OCI-LY3 (cell line): Measurements from ENCODE around the gene CIAPIN1.

Source experiments
- H2AFZ ChIP-seq: fragments of 200-600, 300-600 bp; shearing (Covaris generic); 2 replicates; pipeline ENCODE4 v1.6.0; 2014; ENCODE audit warnings: antibody characterized with exemption, low read depth, low read length
- H3K27ac ChIP-seq: fragments of 200-600, 300-600 bp; sonication (generic); 2 replicates; pipeline ENCODE4 v1.5.1; 2014; ENCODE audit warnings: mild to moderate bottlenecking, low read length, moderate library complexity, mixed read lengths
- H3K27me3 ChIP-seq: fragments of 200-600, 300-600 bp; sonication (generic); 2 replicates; pipeline ENCODE4 v1.6.1; 2014; ENCODE audit warnings: low read depth, low read length, mixed read lengths
- H3K36me3 ChIP-seq: fragments of 200-600, 300-600 bp; sonication (generic); replicated peaks from 2 replicates; pipeline ENCODE3; 2014; ENCODE audit warnings: low read depth, low read length, mixed read lengths
- H3K4me1 ChIP-seq: fragments of 300-600, 200-600 bp; sonication (generic); 2 replicates; pipeline ENCODE4 v1.6.1; 2014; ENCODE audit warnings: low read length, mixed read lengths
- H3K4me2 ChIP-seq: fragments of 200-600, 300-600 bp; sonication (generic); 2 replicates; pipeline ENCODE4 v1.6.1; 2014; ENCODE audit warnings: low read length, mixed read lengths
- H3K4me3 ChIP-seq: fragments of 300-600, 200-600 bp; sonication (generic); 2 replicates; pipeline ENCODE4 v1.5.1; 2014; ENCODE audit warnings: antibody characterized with exemption, mild to moderate bottlenecking, low read length, moderate library complexity
- H3K79me2 ChIP-seq: fragments of 300-600, 200-600 bp; shearing (Covaris generic); 2 replicates; pipeline ENCODE4 v1.6.1; 2014; ENCODE audit warnings: mild to moderate bottlenecking, low read length, mixed read lengths
- H3K9ac ChIP-seq: fragments of 300-600, 200-600 bp; shearing (Covaris generic); 2 replicates; pipeline ENCODE4 v1.6.0; 2014; ENCODE audit warnings: mild to moderate bottlenecking, low read length, moderate library complexity
- H3K9me3 ChIP-seq: fragments of 200-600, 300-600 bp; shearing (Covaris generic); 2 replicates; pipeline ENCODE4 v1.6.1; 2014; ENCODE audit warnings: low read length, mixed read lengths; ENCODE audit not compliant: insufficient read depth
- H4K20me1 ChIP-seq: fragments of 200-600, 300-600 bp; sonication (generic); 2 replicates; pipeline ENCODE4 v1.6.1; 2016; ENCODE audit warnings: low read length, mixed read lengths; ENCODE audit not compliant: insufficient read depth
- EZH2phosphoT487 ChIP-seq: fragments of 200-600 bp; shearing (Covaris generic); IDR thresholded peaks from 2 replicates; pipeline ENCODE4 v1.6.1; 2018; ENCODE audit warnings: antibody characterized with exemption, mixed run types, low read depth
- TF ChIP-seq, protein P1 (sequence below): fragments of 200-600, 300-600 bp; sonication (generic); IDR thresholded peaks from 2 replicates; pipeline ENCODE4 v1.5.1; 2014; ENCODE audit warnings: antibody characterized with exemption, low read length, low read depth

The CIAPIN1 gene

DNA sequence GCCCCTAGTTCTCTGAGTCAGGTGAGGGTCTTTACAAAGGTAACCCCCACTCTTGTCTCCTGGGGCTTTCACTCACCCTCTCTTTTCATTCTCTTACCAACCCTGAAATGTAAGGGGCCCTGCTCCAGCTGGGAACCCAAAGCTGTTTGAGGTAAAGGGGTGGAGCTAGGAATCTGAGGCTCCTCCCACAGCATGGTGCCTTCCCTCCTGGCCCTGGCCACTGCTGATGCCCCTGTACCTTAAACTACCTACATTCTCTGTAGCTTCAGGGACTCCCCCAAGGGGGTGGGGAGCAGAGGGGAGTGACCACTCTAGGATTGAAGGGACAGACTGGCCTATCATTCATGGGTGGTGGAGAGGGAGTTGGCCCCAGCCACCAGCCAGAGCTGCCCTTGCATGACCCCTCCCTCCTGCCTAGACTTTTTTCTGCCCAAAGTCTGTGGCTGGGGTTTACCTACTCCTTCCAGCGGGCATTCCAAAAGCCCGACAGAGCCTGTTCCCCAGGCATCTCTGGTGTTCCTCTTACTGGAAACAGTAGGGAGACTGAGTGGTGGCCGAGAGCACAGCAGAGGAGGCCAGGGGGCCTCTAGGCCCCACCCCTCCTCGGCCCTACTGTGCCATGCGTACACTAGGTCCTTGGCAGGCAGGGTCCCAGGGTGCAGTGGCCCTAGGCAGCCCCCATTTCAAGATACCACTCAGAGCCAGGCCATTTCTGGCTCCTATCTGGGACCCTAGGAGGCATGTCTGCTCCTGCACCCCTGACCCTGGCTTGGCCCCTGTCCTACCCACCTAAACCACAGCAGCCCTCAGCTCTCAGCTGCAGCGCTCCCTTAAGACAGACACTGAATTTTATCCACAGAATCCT is 29.6 kb upstream of the CIAPIN1 start:
- Histone ChIP-seq H3K4me3 (no peak overlapping the region), H2AFZ (no peak overlapping the region), H3K27me3 (peaks cover 37% of the 10 kb centered on the region), H3K36me3 (peaks cover 11% of the 10 kb centered on the region), H4K20me1 (no peaks in the 10 kb centered on the region), H3K4me2 (peak overlapping the region; percentile 63; the same call in 1 of the 2 replicates), H3K4me1 (peaks cover 19% of the 10 kb centered on the region), H3K79me2 (no peaks in the 10 kb centered on the region), H3K9ac (no peak overlapping the region), H3K27ac (no peak overlapping the region), H3K9me3 (no peaks in the 10 kb centered on the region)
- TF ChIP-seq EZH2phosphoT487 = no peak
- TF ChIP-seq, protein P1, sequence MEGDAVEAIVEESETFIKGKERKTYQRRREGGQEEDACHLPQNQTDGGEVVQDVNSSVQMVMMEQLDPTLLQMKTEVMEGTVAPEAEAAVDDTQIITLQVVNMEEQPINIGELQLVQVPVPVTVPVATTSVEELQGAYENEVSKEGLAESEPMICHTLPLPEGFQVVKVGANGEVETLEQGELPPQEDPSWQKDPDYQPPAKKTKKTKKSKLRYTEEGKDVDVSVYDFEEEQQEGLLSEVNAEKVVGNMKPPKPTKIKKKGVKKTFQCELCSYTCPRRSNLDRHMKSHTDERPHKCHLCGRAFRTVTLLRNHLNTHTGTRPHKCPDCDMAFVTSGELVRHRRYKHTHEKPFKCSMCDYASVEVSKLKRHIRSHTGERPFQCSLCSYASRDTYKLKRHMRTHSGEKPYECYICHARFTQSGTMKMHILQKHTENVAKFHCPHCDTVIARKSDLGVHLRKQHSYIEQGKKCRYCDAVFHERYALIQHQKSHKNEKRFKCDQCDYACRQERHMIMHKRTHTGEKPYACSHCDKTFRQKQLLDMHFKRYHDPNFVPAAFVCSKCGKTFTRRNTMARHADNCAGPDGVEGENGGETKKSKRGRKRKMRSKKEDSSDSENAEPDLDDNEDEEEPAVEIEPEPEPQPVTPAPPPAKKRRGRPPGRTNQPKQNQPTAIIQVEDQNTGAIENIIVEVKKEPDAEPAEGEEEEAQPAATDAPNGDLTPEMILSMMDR = no peak

DNA sequence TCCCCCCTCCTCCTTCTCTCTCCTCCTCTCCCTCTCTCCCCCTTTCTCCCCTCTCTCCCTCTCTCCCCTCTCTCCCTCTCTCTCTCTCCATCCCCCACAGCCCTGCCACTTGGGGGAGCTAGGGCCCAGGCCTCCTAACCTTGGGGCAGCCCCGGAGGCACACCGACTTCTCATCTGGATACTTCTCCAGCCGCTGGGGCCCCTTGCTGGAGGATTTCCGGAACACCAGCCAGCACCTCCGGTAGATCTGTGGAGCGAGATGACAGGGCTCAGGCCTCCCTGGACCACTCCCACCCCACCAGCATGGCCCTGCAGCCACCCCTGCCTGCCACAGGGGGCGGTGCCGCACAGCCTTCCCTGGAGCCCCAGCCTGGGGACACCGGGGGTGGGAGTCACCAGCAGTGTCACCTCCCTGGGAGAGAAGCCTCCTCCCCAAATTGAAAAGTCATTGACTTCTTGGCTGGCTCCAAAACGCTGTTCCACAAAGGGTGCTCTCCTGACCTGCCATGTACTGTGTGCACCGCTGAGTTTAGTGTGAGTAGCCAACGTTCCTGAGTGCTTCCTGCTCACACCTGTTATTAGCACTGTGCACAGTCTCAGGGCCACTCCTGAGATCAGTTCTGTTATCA is 28.6 kb upstream of the CIAPIN1 start:
- Histone ChIP-seq H4K20me1 (no peaks in the 10 kb centered on the region), H2AFZ (peak overlapping the region; percentile 62; the same call in 1 of the 2 replicates), H3K4me1 (peaks cover 19% of the 10 kb centered on the region), H3K9me3 (no peaks in the 10 kb centered on the region), H3K4me3 (peak overlapping the region; percentile 37), H3K27me3 (peaks cover 31% of the 10 kb centered on the region), H3K4me2 (peak overlapping the region; percentile 63), H3K9ac (no peak overlapping the region), H3K36me3 (peaks cover 15% of the 10 kb centered on the region), H3K79me2 (no peaks in the 10 kb centered on the region), H3K27ac (no peak overlapping the region)
- no peak for TF ChIP-seq EZH2phosphoT487
- TF ChIP-seq, protein P1 = peak; percentile 78

- TF ChIP-seq EZH2phosphoT487 = no peak
- TF ChIP-seq, protein P1 = no peak
- no peak overlapping the region for H3K27ac ChIP-seq
- H2AFZ ChIP-seq = no peak overlapping the region
- H3K9ac ChIP-seq = no peak overlapping the region
- H3K4me3 ChIP-seq = no peak overlapping the region
- H3K4me2 ChIP-seq = no peak overlapping the region
- peaks cover 24% of the 10 kb centered on the region for H3K36me3 ChIP-seq
- H3K27me3 ChIP-seq = peaks cover 26% of the 10 kb centered on the region
- no peaks in the 10 kb centered on the region for H3K79me2 ChIP-seq
- no peaks in the 10 kb centered on the region for H3K9me3 ChIP-seq
- peaks cover 19% of the 10 kb centered on the region for H3K4me1 ChIP-seq
- no peaks in the 10 kb centered on the region for H4K20me1 ChIP-seq
Observed at GRCh38 chr16:57474671-57475661, 27.8 kb upstream of the CIAPIN1 start.
